Endodermal cell (in vitro differentiated cells): ENCODE results near the gene DYNAP. TPM values are rescaled to one million over a fixed set of nuclear protein-coding genes. Genes with fewer than 3 reads are reported as not detected.
A peak's percentile ranks its signal among the peaks of the same experiment; 100 is the strongest.

ENCODE experiments used
- DNase-seq: peaks from one replicate; pipeline ENCODE4 v3.0.0-alpha.2; 2017
- H3K27ac ChIP-seq: 2 replicates; pipeline ENCODE4 v1.5.1; 2013; ENCODE audit warnings: mild to moderate bottlenecking, low read depth, low read length, moderate library complexity
- H3K27me3 ChIP-seq: 2 replicates; pipeline ENCODE4 v1.6.1; 2013; ENCODE audit warnings: mild to moderate bottlenecking, low read length, moderate library complexity; ENCODE audit not compliant: insufficient read depth, control insufficient read depth, poor library complexity, severe bottlenecking
- H3K36me3 ChIP-seq: 2 replicates; pipeline ENCODE4 v1.7.0; 2013; ENCODE audit warnings: mild to moderate bottlenecking, low read length, moderate library complexity; ENCODE audit not compliant: control insufficient read depth, insufficient read depth
- H3K4me1 ChIP-seq: one replicate; pipeline ENCODE4 v1.7.0; 2013; ENCODE audit warnings: low read length; ENCODE audit not compliant: control insufficient read depth, insufficient read depth
- H3K4me3 ChIP-seq: 2 replicates; pipeline ENCODE4 v1.5.1; 2013; ENCODE audit warnings: mild to moderate bottlenecking, low read length, moderate library complexity
- H3K9ac ChIP-seq: 2 replicates; pipeline ENCODE4 v1.6.1; 2013; ENCODE audit warnings: mild to moderate bottlenecking, low read length, moderate library complexity; ENCODE audit not compliant: poor library complexity, severe bottlenecking; ENCODE audit errors: extremely low read depth
- H3K9me3 ChIP-seq: 2 replicates; pipeline ENCODE4 v1.6.1; 2013; ENCODE audit warnings: mild to moderate bottlenecking, low read length, moderate library complexity; ENCODE audit not compliant: control insufficient read depth
- H3K27ac Mint-ChIP-seq: 2 replicates; pipeline ENCODE4 v1.8.0; 2020; ENCODE audit warnings: mixed read lengths
- H3K27me3 Mint-ChIP-seq: 2 replicates; pipeline ENCODE4 v1.8.0; 2021; ENCODE audit warnings: mild to moderate bottlenecking, mixed read lengths; ENCODE audit not compliant: insufficient read depth
- H3K36me3 Mint-ChIP-seq: 2 replicates; pipeline ENCODE4 v1.8.0; 2020; ENCODE audit warnings: low read depth, mixed read lengths
- H3K4me1 Mint-ChIP-seq: 2 replicates; pipeline ENCODE4 v1.8.0; 2020; ENCODE audit warnings: mixed read lengths
- H3K4me3 Mint-ChIP-seq: 2 replicates; pipeline ENCODE4 v1.8.0; 2020; ENCODE audit warnings: mild to moderate bottlenecking, moderate library complexity, mixed read lengths
- H3K9me3 Mint-ChIP-seq: 2 replicates; pipeline ENCODE4 v1.8.0; 2020; ENCODE audit warnings: mild to moderate bottlenecking, mixed read lengths
- CTCF ChIP-seq: fragments of 200-600 bp; sonication (generic); conservative IDR thresholded peaks from 2 replicates; pipeline ENCODE4 v1.5.0; 2021; ENCODE audit warnings: antibody characterized with exemption, mild to moderate bottlenecking
- WGBS, 2 experiments: methylation state at CpG; one replicate each; pipeline versions ENCODE4 v1.1.5 to v1.1.7; 2013; ENCODE audit warnings: missing lambda C conversion rate in 2 of 2, mixed read lengths in 1 of 2; ENCODE audit not compliant: insufficient coverage in 1 of 2, insufficient read length in 1 of 2; 5-methylcytosine and 5-hydroxymethylcytosine counted together
- total RNA-seq, 2 donors: library from RNA; stranded (reverse); fragmentation: NEBNext Ultra II Directional in 1 of 2; extraction: Animal tissue kit (Norgen Biotek cat#: 25700) in 1 of 2; gene quantifications; 2 replicates in 1 of 2; 3 replicates in 1 of 2; pipeline ENCODE4 v1.2.1, GENCODE V29; 2021

DYNAP gene
- total RNA-seq, 2 donors from 2014 or later, result not detected

- DNase-seq, result no peak
- no peak overlapping the region for H3K27ac ChIP-seq
- H3K9ac ChIP-seq, result no peak overlapping the region
- no peaks in the 10 kb centered on the region for H3K36me3 Mint-ChIP-seq
- no peaks in the 10 kb centered on the region for H3K27me3 ChIP-seq
- no peaks in the 10 kb centered on the region for H3K4me1 ChIP-seq
- H3K4me3 Mint-ChIP-seq, result no peak overlapping the region
- 83 to 94% methylated on average over 3 to 6 of the region's 6 CpGs for WGBS, 2 experiments
- H3K9me3 ChIP-seq, result no peaks in the 10 kb centered on the region
- no peaks in the 10 kb centered on the region for H3K36me3 ChIP-seq
- no peak for TF ChIP-seq CTCF
- H3K4me3 ChIP-seq, result no peak overlapping the region
- no peak overlapping the region for H3K27ac Mint-ChIP-seq
- H3K4me1 Mint-ChIP-seq, result peaks cover 3% of the 10 kb centered on the region
- H3K9me3 Mint-ChIP-seq, result no peaks in the 10 kb centered on the region
- no peaks in the 10 kb centered on the region for H3K27me3 Mint-ChIP-seq
Measured at GRCh38 chr18:54585743-54586142, 5.3 kb upstream of the DYNAP start.

- Histone ChIP-seq H3K36me3 (no peaks in the 10 kb centered on the region), H3K4me3 (no peak overlapping the region), H3K9me3 (no peaks in the 10 kb centered on the region), H3K27me3 (no peaks in the 10 kb centered on the region), H3K27ac (no peak overlapping the region), H3K4me1 (no peaks in the 10 kb centered on the region), H3K9ac (no peak overlapping the region)
- Mint-ChIP-seq H3K27me3 (no peaks in the 10 kb centered on the region), H3K4me3 (no peak overlapping the region), H3K27ac (no peak overlapping the region), H3K4me1 (peaks cover 5% of the 10 kb centered on the region), H3K9me3 (no peaks in the 10 kb centered on the region), H3K36me3 (no peaks in the 10 kb centered on the region)
- TF ChIP-seq CTCF, result no peak
- no peak for DNase-seq
- 89 to 100% methylated on average over 6 of the region's 6 CpGs for WGBS, 2 experiments
Measured at GRCh38 chr18:54604211-54604610, 13.2 kb downstream of the DYNAP start.

GRCh38 chr18:54606835-54607212 is 15.8 kb downstream of the DYNAP start:
- no peak for TF ChIP-seq CTCF
- Histone ChIP-seq H3K4me3 (no peak overlapping the region), H3K4me1 (no peaks in the 10 kb centered on the region), H3K27ac (no peak overlapping the region), H3K27me3 (no peaks in the 10 kb centered on the region), H3K36me3 (no peaks in the 10 kb centered on the region), H3K9me3 (no peaks in the 10 kb centered on the region), H3K9ac (no peak overlapping the region)
- H3K4me3 Mint-ChIP-seq, result no peak overlapping the region
- H3K27me3 Mint-ChIP-seq, result no peaks in the 10 kb centered on the region
- no peaks in the 10 kb centered on the region for H3K36me3 Mint-ChIP-seq
- DNase-seq, result peak; percentile 50
- H3K9me3 Mint-ChIP-seq, result no peaks in the 10 kb centered on the region
- H3K4me1 Mint-ChIP-seq, result peaks cover 5% of the 10 kb centered on the region
- H3K27ac Mint-ChIP-seq, result no peak overlapping the region
- 91 to 93% methylated on average over 7 to 9 of the region's 9 CpGs for WGBS, 2 experiments
